K562 (cell line): ENCODE data around the gene C7. TPM values are rescaled to one million over a fixed set of nuclear protein-coding genes. Genes with fewer than 3 reads are reported as not detected.
"Not testable (repeated sequence)": the region's sequence is repeated elsewhere in the genome, so short reads cannot be mapped to it uniquely, and the experiment has no call there.

Experiments used
- ATAC-seq: fragments of 200-7000 bp; cut with Tn5 transposase; 3 replicates; pipeline ENCODE4 v1.9.1; 2020; ENCODE audit warnings: moderate library complexity
- BruUV-seq: library from RNA; stranded (reverse); fragments of 400-500 nt; replicated peaks from 2 replicates; lab custom pipeline; 2021; lab: Mats Ljungman, UMichigan
- CTCF ChIA-PET: fragments of 300-600 bp; formaldehyde crosslinking; extraction: SDS; loops from one replicate; lab custom pipeline; 2021; ENCODE audit warnings: low intra/inter-chr PET ratio; lab: Yijun Ruan, JAX
- POLR2A ChIA-PET: fragments of 300-600, 350-650 bp; sonication (Branson Sonifier 250); formaldehyde crosslinking; extraction: SDS; loops from one replicate; lab custom pipeline; 2021; ENCODE audit warnings: antibody characterized with exemption, inconsistent platforms; lab: Yijun Ruan, JAX
- DNase-seq, 4 experiments: peaks; one replicate each; pipeline versions ENCODE4 v3.0.0 to v3.0.0-alpha.2; 2011 to 2018; ENCODE audit warnings: low spot score in 3 of 4, mixed read lengths in 3 of 4; ENCODE audit errors: extremely low read depth in 1 of 4
- FAIRE-seq: peaks from 2 replicates; lab custom pipeline; 2011; peaks lifted over from hg19 to GRCh38; lab: Jason Lieb, UNC
- H2AFZ ChIP-seq: 2 replicates; pipeline ENCODE4 v1.6.0; 2011; ENCODE audit warnings: low read depth, low read length, control low read depth, inconsistent platforms
- H3K27ac ChIP-seq: fragments of 200-600 bp; 3 replicates; pipeline ENCODE4 v1.8.0; 2011; ENCODE audit warnings: low read depth, mild to moderate bottlenecking, control low read depth, inconsistent platforms, low read length, moderate library complexity, mixed read lengths; ENCODE audit errors: extremely low read depth
- H3K27me3 ChIP-seq, 2 experiments: fragments of 300-600 bp in 1 of 2; 2 replicates in 1 of 2; 3 replicates in 1 of 2; pipeline versions ENCODE4 v1.6.0 to v1.8.0; 2011; ENCODE audit warnings: inconsistent platforms in 2 of 2, low read length in 2 of 2, mild to moderate bottlenecking in 1 of 2, mixed read lengths in 1 of 2, moderate library complexity in 1 of 2; ENCODE audit not compliant: control insufficient read depth in 2 of 2, insufficient read depth in 2 of 2
- H3K36me3 ChIP-seq: fragments of 300-600 bp; 3 replicates; pipeline ENCODE4 v1.8.0; 2011; ENCODE audit warnings: mild to moderate bottlenecking, low read length, inconsistent platforms; ENCODE audit not compliant: control insufficient read depth, insufficient read depth
- H3K4me1 ChIP-seq, 2 experiments: fragments of 200-600 bp in 1 of 2; replicated peaks in 1 of 2; 2 replicates in 1 of 2; 3 replicates in 1 of 2; pipeline versions ENCODE4 v1.5.1 to v1.8.0; 2011; ENCODE audit warnings: inconsistent platforms in 2 of 2, low read length in 2 of 2, mild to moderate bottlenecking in 1 of 2, mixed read lengths in 1 of 2, moderate library complexity in 1 of 2; ENCODE audit not compliant: control insufficient read depth in 2 of 2, insufficient read depth in 2 of 2
- H3K4me2 ChIP-seq: 2 replicates; pipeline ENCODE4 v1.6.1; 2011; ENCODE audit warnings: low read length, control low read depth, inconsistent platforms, mixed read lengths; ENCODE audit not compliant: insufficient read depth
- H3K4me3 ChIP-seq: fragments of 200-600 bp; sonication (generic), shearing (Covaris generic); 2 replicates; pipeline ENCODE4 v1.5.1; 2016; ENCODE audit warnings: control low read depth, inconsistent platforms
- H3K79me2 ChIP-seq: fragments of 200-600 bp; 3 replicates; pipeline ENCODE4 v1.8.0; 2011; ENCODE audit warnings: low read length, inconsistent platforms; ENCODE audit not compliant: control insufficient read depth, insufficient read depth
- H3K9ac ChIP-seq, 2 experiments: 2 replicates each; pipeline versions ENCODE4 v1.6.0 to v1.6.1; 2011; ENCODE audit warnings: low read depth in 2 of 2, low read length in 2 of 2, control low read depth in 1 of 2, inconsistent platforms in 1 of 2, mild to moderate bottlenecking in 1 of 2, mixed read lengths in 1 of 2; ENCODE audit not compliant: insufficient read depth in 1 of 2
- H3K9me1 ChIP-seq: one replicate; pipeline ENCODE4 v1.6.0; 2011; ENCODE audit warnings: inconsistent platforms, mild to moderate bottlenecking, low read length, moderate library complexity; ENCODE audit not compliant: control insufficient read depth, insufficient read depth
- H3K9me3 ChIP-seq: replicated peaks from 2 replicates; pipeline ENCODE4 v1.5.1; 2011; ENCODE audit warnings: low read depth, low read length, inconsistent platforms; ENCODE audit not compliant: control insufficient read depth, insufficient read depth
- H4K20me1 ChIP-seq: replicated peaks from 2 replicates; pipeline ENCODE4 v1.6.1; 2011; ENCODE audit warnings: low read length, inconsistent platforms, mixed read lengths; ENCODE audit not compliant: control insufficient read depth, insufficient read depth
- JUNB ChIP-seq: fragments of 450-650 bp; formaldehyde crosslinking; conservative IDR thresholded peaks from 2 replicates; pipeline ENCODE4 v1.4.0; 2020; ENCODE audit warnings: mild to moderate bottlenecking
- SMARCC2 ChIP-seq: fragments of 450-650 bp; IDR thresholded peaks from 2 replicates; pipeline ENCODE4 v1.6.1; 2017; ENCODE audit warnings: antibody characterized with exemption, moderate library complexity, mild to moderate bottlenecking, low read depth
- ZFP36 ChIP-seq: fragments of 150-350 bp; IDR thresholded peaks from 2 replicates; pipeline ENCODE4 v1.6.1; 2018; ENCODE audit warnings: low read length, low read depth; ENCODE audit not compliant: partially characterized antibody
- WGBS: fragments of 100-300 bp; shearing (Covaris generic); methylation state at CpG from one replicate; pipeline ENCODE4 v1.1.6; 2016; ENCODE audit warnings: low coverage, mixed read lengths; ENCODE audit not compliant: insufficient coverage; ENCODE audit errors: missing lambda C conversion rate; 5-methylcytosine and 5-hydroxymethylcytosine counted together
- in situ Hi-C: fragments of 300-500 bp; cut with MboI; formaldehyde crosslinking; loops from 4 replicates; pipeline ENCODE4 v1.15.0; 2018; ENCODE audit warnings: inconsistent platforms, mixed read lengths
- intact Hi-C: fragments of 100-400 bp; cut with micrococcal nuclease; formaldehyde crosslinking; loops from 2 replicates; pipeline ENCODE4 v1.14.2; 2022
- polyA plus RNA-seq, 8 experiments: library from polyadenylated mRNA; depleted of rRNA in 4 of 8; stranded (reverse) in 5 of 8; unstranded in 3 of 8; fragments of >200 nt; fragmentation: Nextera tagmentation in 2 of 8; fragmentation: Illumina TruSeq in 1 of 8; extraction: Ambion mirVana in 2 of 8; extraction: Trizol in 1 of 8; gene quantifications; 2 replicates each; pipeline versions ENCODE4 v1.2.1 to v1.2.3, GENCODE V29; 2011 to 2014; ENCODE audit warnings: inconsistent platforms in 1 of 8, missing spikeins in 1 of 8
- total RNA-seq, 7 experiments: library from RNA; depleted of rRNA in 6 of 7; stranded (reverse); fragments of >200 nt in 6 of 7; fragmentation: Illumina TruSeq in 2 of 7; extraction: Trizol in 2 of 7; gene quantifications; 2 replicates each; pipeline versions ENCODE4 v1.2.1 to v1.2.3, GENCODE V29; 2011 to 2021; ENCODE audit warnings: low replicate concordance in 1 of 7
- TF ChIP-seq, protein P1 (sequence below): fragments of 200-400 bp; formaldehyde crosslinking; IDR thresholded peaks from 2 replicates; pipeline ENCODE4 v1.6.1; 2017; ENCODE audit warnings: mild to moderate bottlenecking, low read depth, low read length, moderate library complexity

Gene C7
- total and polyA plus RNA-seq, 9 of the 15 experiments (the other 6 are each of a cell fraction or from before 2014, with no cell fraction given) = 0.82 TPM; not detected in 8

DNA sequence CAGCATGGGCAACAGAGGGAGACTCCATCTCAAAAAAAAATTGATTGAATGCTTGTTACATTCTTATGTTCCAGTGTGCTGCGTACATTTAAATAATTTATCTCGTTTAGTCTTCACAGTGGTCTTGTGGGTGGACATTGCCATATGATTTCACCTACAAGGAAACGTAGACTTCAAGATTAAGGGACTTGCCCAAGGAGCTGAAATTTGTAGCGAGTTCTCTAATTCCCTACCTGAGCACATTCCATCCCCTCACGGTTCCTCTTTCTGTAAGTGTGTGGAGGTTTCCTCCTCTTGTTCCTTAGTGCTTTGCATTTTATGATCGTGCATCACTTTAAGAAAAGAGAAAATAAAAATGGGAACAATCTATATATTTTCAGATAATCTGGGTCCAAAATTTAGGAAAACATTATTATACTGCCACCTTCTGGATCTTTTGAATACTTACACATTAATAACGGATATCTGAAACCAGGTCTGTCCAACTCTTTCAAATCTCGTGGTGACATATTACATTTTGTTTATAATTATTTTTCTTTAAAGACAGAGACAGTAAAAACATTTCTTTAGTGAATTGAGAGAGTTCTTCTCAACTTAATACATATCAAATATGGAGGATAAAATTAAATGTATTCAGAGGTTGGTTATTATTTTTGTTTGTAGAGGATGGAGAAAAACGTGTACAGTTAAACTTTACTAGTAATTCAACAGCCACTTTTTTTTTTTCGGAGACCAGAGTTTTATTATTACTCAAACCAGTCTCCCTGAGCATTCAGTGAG lies 29.9 kb upstream of the C7 start (continued):
- TF ChIP-seq SMARCC2 = no peak

DNA sequence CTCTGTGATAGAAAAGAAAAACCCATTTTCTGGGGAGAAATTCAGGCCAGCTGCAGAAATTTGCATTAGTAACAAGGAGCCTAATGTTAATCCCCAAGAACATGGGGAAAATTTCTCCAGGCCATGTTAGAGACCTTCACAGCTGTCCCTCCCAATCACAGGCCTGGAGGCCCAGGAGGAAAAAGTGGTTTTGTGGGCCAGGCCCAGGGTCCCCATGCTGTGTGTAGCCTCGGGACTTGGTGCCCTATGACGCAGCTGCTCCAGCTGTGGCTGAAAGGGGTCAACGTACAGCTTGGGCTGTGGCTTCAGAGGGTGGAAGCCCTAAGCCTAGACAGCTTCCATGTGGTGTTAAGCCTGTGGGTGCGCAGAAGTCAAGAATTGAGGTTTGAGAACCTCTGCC lies 27.0 kb upstream of the C7 start:
- ATAC-seq (no peak), FAIRE-seq (no peak), DNase-seq (no peak)
- ChIA-PET CTCF (no interaction called here), POLR2A (no interaction called here)
- H3K4me2 ChIP-seq = no peak overlapping the region
- no peaks in the 10 kb centered on the region for H3K79me2 ChIP-seq
- H3K9me3 ChIP-seq = peaks cover 4% of the 10 kb centered on the region
- BruUV-seq = no TSS peak
- no peaks in the 10 kb centered on the region for H4K20me1 ChIP-seq
- H3K27me3 ChIP-seq = no peaks in the 10 kb centered on the region
- H3K36me3 ChIP-seq = no peaks in the 10 kb centered on the region
- no peak overlapping the region for H3K4me3 ChIP-seq
- 6% methylated on average over 4 of the region's 4 CpGs for WGBS
- no peak overlapping the region for H3K9ac ChIP-seq
- no peaks in the 10 kb centered on the region for H3K9me1 ChIP-seq
- H3K4me1 ChIP-seq = no peaks in the 10 kb centered on the region
- TF ChIP-seq JUNB = no peak
- peak; percentile 62 for TF ChIP-seq ZFP36
- TF ChIP-seq, protein P1, sequence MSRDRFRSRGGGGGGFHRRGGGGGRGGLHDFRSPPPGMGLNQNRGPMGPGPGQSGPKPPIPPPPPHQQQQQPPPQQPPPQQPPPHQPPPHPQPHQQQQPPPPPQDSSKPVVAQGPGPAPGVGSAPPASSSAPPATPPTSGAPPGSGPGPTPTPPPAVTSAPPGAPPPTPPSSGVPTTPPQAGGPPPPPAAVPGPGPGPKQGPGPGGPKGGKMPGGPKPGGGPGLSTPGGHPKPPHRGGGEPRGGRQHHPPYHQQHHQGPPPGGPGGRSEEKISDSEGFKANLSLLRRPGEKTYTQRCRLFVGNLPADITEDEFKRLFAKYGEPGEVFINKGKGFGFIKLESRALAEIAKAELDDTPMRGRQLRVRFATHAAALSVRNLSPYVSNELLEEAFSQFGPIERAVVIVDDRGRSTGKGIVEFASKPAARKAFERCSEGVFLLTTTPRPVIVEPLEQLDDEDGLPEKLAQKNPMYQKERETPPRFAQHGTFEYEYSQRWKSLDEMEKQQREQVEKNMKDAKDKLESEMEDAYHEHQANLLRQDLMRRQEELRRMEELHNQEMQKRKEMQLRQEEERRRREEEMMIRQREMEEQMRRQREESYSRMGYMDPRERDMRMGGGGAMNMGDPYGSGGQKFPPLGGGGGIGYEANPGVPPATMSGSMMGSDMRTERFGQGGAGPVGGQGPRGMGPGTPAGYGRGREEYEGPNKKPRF = no peak
- intact Hi-C loops = no loop called here
- in situ Hi-C loops = loop anchor here (25.0 kb wide), 2 partner anchors 920 to 1295 kb away; no protein-coding TSS in a partner anchor
- H3K27ac ChIP-seq = no peak overlapping the region
- H2AFZ ChIP-seq = no peak overlapping the region

DNA sequence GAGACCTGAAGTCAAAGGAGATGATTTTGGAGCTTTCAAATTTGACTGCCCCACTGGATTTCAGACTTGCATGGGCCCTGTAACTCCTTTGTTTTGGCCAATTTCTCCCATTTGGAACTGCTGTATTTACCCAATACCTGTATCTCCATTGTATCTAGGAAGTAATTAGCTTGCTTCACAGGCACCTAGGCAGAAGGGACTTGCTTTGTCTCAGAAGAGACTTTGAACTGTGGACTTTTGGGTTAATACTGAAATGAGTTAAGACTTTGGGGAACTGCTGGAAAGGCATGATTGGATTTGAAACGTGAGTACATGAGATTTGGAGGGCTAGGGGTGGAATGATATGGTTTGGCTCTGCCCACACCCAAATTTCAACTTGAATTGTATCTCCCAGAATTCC lies 26.2 kb upstream of the C7 start:
- BruUV-seq, ATAC-seq, DNase-seq, H3K4me3 ChIP-seq, intact Hi-C loops, H3K9me3 ChIP-seq, FAIRE-seq, H3K4me1 ChIP-seq, CTCF ChIA-PET, H3K79me2 ChIP-seq, H2AFZ ChIP-seq, H4K20me1 ChIP-seq, H3K4me2 ChIP-seq, H3K36me3 ChIP-seq, H3K27ac ChIP-seq, POLR2A ChIA-PET, H3K27me3 ChIP-seq, H3K9ac ChIP-seq, H3K9me1 ChIP-seq: not testable (repeated sequence)
- WGBS = 0% methylated on average over 1 of the region's 1 CpG
- in situ Hi-C loops = loop anchor here (25.0 kb wide), 2 partner anchors 921 to 1296 kb away; no protein-coding TSS in a partner anchor
